Measurements from ENCODE around the gene NPRL2.

NPRL2 gene

DNA sequence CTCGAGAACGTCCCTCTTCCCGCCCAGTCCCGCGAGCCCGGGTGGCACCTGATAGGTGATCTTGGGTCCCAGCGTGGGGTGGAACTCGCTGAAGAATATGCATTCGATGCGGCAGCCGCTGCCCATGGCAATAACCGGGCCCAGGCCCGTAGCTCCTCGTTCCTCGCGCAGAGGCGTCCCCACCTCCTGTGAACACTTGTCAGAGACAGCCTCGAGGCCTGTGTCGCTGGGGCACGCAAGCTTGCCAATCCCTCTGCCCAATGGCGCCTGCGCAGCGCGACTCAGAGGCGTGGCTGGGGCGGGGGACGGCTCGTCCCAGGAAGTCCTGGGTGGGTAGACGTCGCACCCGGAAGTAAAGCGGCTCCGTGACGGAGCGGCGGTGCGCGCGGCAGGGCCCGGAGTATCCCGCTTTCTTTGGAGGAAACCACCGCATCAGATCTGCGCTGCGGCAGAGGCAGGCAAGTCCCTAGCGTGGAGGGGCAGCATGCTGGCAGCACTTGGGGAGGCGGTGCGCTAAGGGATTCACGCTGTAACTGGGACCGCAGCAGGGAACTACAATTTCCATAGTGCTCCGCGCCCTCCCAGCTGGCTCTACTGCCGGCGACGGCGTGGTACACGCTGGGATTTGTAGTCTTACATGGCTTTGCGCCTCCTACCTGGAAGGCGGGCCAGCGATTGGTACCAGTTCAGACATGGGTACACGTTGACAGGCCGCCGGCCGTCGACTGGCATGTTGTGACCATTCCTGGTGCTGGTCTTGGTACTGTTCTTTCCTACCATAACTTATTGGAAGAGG is at the start of gene NPRL2, which contains the start of gene CYB561D2:
Gene NPRL2 (minus strand): TSS at position 249 of the 796 bp plus-strand sequence. CDS start 123 bp downstream, at position 126.
Gene CYB561D2 (plus strand): TSS at position 336 of the 796 bp plus-strand sequence. CDS start 572 bp downstream, outside the sequence.
- peak; percentile 92 to 93 for DNase-seq (ENCODE audit: low read depth in 2 of 2)
- TF ChIP-seq, protein P1, sequence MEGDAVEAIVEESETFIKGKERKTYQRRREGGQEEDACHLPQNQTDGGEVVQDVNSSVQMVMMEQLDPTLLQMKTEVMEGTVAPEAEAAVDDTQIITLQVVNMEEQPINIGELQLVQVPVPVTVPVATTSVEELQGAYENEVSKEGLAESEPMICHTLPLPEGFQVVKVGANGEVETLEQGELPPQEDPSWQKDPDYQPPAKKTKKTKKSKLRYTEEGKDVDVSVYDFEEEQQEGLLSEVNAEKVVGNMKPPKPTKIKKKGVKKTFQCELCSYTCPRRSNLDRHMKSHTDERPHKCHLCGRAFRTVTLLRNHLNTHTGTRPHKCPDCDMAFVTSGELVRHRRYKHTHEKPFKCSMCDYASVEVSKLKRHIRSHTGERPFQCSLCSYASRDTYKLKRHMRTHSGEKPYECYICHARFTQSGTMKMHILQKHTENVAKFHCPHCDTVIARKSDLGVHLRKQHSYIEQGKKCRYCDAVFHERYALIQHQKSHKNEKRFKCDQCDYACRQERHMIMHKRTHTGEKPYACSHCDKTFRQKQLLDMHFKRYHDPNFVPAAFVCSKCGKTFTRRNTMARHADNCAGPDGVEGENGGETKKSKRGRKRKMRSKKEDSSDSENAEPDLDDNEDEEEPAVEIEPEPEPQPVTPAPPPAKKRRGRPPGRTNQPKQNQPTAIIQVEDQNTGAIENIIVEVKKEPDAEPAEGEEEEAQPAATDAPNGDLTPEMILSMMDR (IDR thresholded peaks at IDR 0.05; ENCODE audit: low read depth, low read length): no peak

DNA sequence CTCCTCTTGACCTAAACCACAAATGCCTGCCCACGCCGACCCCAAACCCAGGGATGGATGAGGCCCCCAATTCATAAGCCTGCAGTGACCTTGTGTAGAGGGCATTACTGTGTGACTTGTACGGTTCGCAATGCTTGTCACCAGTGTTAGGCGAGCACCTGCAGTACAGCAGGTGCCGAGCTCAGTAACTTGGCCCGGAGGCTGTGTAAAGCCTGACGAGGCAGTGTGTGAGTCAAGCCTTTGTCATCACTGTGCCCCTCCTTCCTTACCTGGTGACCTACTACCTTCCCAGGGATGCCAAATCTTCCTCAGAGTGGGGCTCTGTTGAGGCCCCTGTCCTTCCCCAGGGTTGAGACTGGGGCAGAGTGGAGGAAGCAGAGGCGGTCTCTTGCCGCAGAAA is 45.9 kb upstream of the NPRL2 start:
- DNase-seq (ENCODE audit: low read depth in 2 of 2): no peak
- TF ChIP-seq, protein P1 (IDR thresholded peaks at IDR 0.05; ENCODE audit: low read depth, low read length): no peak
- H3K4me3 ChIP-seq (replicated peaks in 1 of 2; ENCODE audit: low read depth in 2 of 2, low read length in 2 of 2): no peak overlapping the region

More for the DNA sequence above, at the start of gene NPRL2, which contains the start of gene CYB561D2:
- H3K4me3 ChIP-seq (replicated peaks in 1 of 2; ENCODE audit: low read depth in 2 of 2, low read length in 2 of 2): peak within 1 kb of the TSS; percentile 80 to 98

DNA sequence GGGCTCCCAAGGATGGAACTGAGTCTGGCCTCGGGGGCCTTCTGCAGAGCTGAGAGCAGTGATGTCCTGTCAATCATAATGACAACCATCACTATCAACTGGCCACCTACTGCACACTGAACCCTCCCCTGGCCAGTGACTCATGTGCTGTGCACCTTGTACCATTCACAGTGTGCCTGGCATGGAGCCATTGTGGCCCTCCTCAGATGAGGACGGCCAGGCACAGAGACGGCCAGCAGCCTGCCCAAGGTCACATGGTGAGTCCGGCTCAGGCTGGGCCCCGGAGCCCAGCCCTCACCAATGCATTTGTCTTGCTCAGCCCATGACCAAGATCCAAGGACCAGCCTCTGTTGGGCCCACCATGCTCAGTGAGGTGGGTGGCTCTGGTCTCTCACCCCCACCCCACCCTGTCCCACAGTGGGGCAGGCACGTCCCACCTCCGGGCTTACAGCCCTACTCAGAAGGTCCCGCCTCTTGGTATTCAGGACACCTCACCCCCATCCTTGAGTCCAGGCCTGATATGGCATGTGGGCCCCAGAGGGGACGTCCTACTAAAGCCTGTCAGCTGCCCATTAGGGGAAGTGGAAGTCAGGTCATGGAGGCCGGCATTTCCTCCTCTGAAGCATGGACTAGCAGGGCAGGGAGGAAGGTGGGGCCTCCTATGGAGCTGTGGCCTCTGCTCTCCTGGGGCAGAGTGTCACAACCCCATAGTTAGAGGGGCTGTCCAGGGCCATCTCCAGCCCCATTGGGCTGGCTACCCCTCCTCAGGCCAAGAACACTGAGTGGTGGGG is 44.7 kb upstream of the NPRL2 start:
- H3K4me3 ChIP-seq (replicated peaks in 1 of 2; ENCODE audit: low read depth in 2 of 2, low read length in 2 of 2): no peak overlapping the region
- TF ChIP-seq, protein P1 (IDR thresholded peaks at IDR 0.05; ENCODE audit: low read depth, low read length): no peak
- DNase-seq (ENCODE audit: low read depth in 2 of 2): no peak

DNA sequence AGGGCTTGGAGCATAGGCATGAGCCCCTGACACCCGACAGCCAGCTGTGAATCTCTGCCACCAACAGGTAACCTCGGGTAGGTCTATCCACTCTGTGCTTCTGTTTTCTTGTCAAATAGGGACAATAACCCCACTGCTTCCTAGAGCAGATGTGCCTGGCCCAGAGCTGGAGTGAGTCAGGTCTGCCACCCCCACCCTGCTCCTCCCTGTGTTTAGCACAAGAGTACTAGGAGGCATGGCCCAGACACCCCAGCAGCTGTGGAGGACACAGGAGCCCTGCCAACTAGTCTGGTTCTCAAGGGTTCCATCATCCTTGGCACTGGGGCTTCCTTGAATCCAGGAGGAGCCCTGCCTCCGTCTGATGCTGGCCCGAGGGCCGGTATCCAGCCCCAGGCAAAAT is 42.5 kb upstream of the NPRL2 start:
- TF ChIP-seq, protein P1 (IDR thresholded peaks at IDR 0.05; ENCODE audit: low read depth, low read length): no peak
- H3K4me3 ChIP-seq (replicated peaks in 1 of 2; ENCODE audit: low read depth in 2 of 2, low read length in 2 of 2): no peak overlapping the region
- DNase-seq (ENCODE audit: low read depth in 2 of 2): no peak

DNA sequence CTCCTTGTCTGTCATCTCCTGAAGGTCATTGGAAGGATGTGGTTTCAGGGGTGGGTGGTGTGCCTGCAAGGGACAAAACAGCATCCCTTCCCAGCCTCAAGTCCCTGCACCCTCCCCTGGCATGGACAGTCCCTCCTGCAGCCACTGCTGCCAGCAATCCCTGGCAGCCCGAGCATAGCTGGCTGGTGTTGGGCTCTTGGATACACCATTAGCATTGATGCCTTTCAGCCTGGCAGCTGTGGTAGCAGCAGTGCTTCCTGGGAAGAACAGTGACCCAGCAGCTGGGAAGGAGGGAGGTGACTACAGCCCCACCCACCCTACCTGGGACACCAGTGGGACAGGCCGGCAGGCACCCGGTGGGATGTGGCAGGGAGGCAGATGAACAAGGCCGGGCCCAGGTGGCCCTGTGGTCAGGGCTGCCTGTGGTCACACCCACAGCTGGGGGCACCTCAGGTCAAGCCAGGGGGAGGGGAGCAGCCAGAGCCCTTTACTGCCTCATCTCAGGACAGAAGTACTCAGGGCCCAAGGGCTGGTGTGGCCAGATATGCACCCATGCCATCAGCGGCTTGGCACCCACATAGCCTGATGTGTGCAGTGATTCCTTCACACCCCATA is 41.6 kb upstream of the NPRL2 start:
- DNase-seq (ENCODE audit: low read depth in 2 of 2): no peak
- no peak overlapping the region for H3K4me3 ChIP-seq (replicated peaks in 1 of 2; ENCODE audit: low read depth in 2 of 2, low read length in 2 of 2)
- TF ChIP-seq, protein P1 (IDR thresholded peaks at IDR 0.05; ENCODE audit: low read depth, low read length): no peak

DNA sequence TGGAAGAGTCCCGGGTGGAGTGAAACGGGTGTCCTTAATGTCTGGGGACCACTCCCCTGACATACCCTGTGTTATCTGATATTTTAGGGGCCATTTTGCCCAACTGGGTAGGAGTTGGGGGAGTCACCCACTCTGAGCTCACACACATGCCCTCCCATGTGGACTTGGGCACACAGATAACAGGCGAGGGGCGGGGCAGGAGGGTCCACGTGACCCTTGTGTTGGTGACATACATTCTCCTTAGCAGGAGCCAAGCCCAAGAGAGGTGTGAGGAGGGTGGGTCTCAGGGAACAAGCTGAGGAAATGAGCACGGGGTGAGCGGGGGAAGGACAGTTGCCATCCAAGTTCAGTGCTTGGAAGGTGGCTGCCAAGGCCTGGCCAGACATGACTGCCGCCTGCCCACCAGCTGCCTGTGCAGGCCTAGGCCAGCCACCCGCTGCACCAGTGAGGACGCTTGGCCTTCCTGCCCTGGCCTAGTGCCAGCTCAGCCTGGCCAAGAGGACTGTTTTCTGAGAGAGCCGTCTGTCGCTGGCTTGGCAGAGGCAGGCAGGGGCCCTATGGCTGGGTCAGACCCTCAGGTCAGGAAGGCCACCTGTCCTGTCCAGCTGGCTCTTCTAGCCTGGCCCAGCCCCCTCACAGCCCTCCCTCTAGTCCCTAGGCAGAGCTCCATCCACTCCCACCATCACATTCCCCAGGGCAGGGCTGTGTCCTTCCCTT is 40.1 kb upstream of the NPRL2 start:
- TF ChIP-seq, protein P1 (IDR thresholded peaks at IDR 0.05; ENCODE audit: low read depth, low read length): no peak
- DNase-seq (ENCODE audit: low read depth in 2 of 2): no peak
- H3K4me3 ChIP-seq (replicated peaks in 1 of 2; ENCODE audit: low read depth in 2 of 2, low read length in 2 of 2): no peak overlapping the region

All from cardiac fibroblast (primary cell).